ENCODE results near the gene TWNK. TPM values are rescaled to one million over a fixed set of nuclear protein-coding genes. Genes with fewer than 3 reads are reported as not detected.

TWNK gene
- total and polyA plus RNA-seq, 2 donors (not counting 3 experiments of a cell fraction or from before 2014, with no cell fraction given): 5.6 to 10.9 TPM

GRCh38 chr10:101005361-101005760 is 18.0 kb downstream of the TWNK start:
- no peak for FAIRE-seq
- Histone ChIP-seq H3K4me1 (ENCODE audit: control insufficient read depth, extremely low read depth, insufficient read depth, low read length) (peaks cover 15% of the 10 kb centered on the region), H2AFZ (ENCODE audit: low read depth, low read length) (no peak overlapping the region), H3K27me3 (ENCODE audit: control insufficient read depth in 2 of 2, insufficient read depth in 2 of 2, low read length in 2 of 2) (no peaks in the 10 kb centered on the region), H3K4me2 (ENCODE audit: insufficient read depth, low read length) (no peak overlapping the region), H3K9me3 (replicated peaks; ENCODE audit: control insufficient read depth, insufficient read depth, low read length) (no peaks in the 10 kb centered on the region), H3K36me3 (ENCODE audit: control insufficient read depth in 2 of 2, extremely low read depth in 1 of 2, insufficient read depth in 2 of 2, low read length in 2 of 2) (peaks cover 15 to 33% of the 10 kb centered on the region in 2 experiments), H3K79me2 (ENCODE audit: control insufficient read depth, insufficient read depth, low read length) (peaks cover 27% of the 10 kb centered on the region), H3K27ac (ENCODE audit: insufficient read depth, low read depth, low read length) (no peak overlapping the region), H3K9ac (replicated peaks; ENCODE audit: extremely low read depth, insufficient read depth, low read length) (no peak overlapping the region), H3K9me1 (replicated peaks; ENCODE audit: control insufficient read depth, extremely low read depth, insufficient read depth, low read length) (no peaks in the 10 kb centered on the region), H3K4me3 (replicated peaks in 1 of 3; ENCODE audit: insufficient read depth in 1 of 3, low read depth in 1 of 3, low read length in 3 of 3) (no peak overlapping the region), H4K20me1 (replicated peaks; ENCODE audit: control insufficient read depth, extremely low read depth, insufficient read depth, low read length) (no peaks in the 10 kb centered on the region)
- DNase-seq (ENCODE audit: low read depth, low spot score): no peak
- TF ChIP-seq FOS (IDR thresholded peaks at IDR 0.05; ENCODE audit: borderline replicate concordance, insufficient read depth, low read length): no peak
- TF ChIP-seq CTCF (IDR thresholded peaks at IDR 0.05; ENCODE audit: extremely low read depth in 1 of 2, insufficient read depth in 1 of 2, low read depth in 1 of 2, low read length in 2 of 2): no peak
- no peak for TF ChIP-seq JUN (IDR thresholded peaks at IDR 0.05; ENCODE audit: borderline replicate concordance, insufficient read depth, insufficient read length, low read depth)
- no peak for TF ChIP-seq EZH2 (IDR thresholded peaks at IDR 0.05; ENCODE audit: borderline replicate concordance, low read depth, low read length, severe bottlenecking)
- dilution Hi-C loops (cut with MboI; ENCODE audit: extremely low pct_ligation_motif_present, low sequenced_read_pairs): no loop called here
- no TSS peak for BruUV-seq (replicated peaks)
- intact Hi-C loops (cut with micrococcal nuclease): no loop called here
- ChIA-PET CTCF (interaction anchor here (2.4 to 8.8 kb wide), 2 partner anchors 9 to 10 kb away, joined by 10 to 92 read pairs; no protein-coding TSS in a partner anchor), POLR2A (no interaction called here)
